DND-41 (cell line): ENCODE data around the gene PLAGL2.

Experiments used
- ATAC-seq: fragments of 200-7000 bp; cut with Tn5 transposase; 3 replicates; pipeline ENCODE4 v1.9.1; 2021; ENCODE audit warnings: low read depth; ENCODE audit not compliant: insufficient read depth
- DNase-seq: peaks from one replicate; pipeline ENCODE4 v3.0.0-alpha.2; 2020
- H2AFZ ChIP-seq: 2 replicates; pipeline ENCODE4 v1.6.0; 2012; ENCODE audit warnings: low read depth, low read length
- H3K27ac ChIP-seq: 2 replicates; pipeline ENCODE4 v1.5.1; 2012; ENCODE audit warnings: low read length, inconsistent platforms
- H3K27me3 ChIP-seq: fragments of 200-600 bp; sonication (generic); 2 replicates; pipeline ENCODE4 v1.6.0; 2012; ENCODE audit warnings: low read length, mild to moderate bottlenecking, inconsistent platforms; ENCODE audit not compliant: insufficient read depth, poor library complexity
- H3K36me3 ChIP-seq: 2 replicates; pipeline ENCODE4 v1.5.1; 2012; ENCODE audit warnings: low read length, inconsistent platforms; ENCODE audit not compliant: insufficient read depth
- H3K4me1 ChIP-seq: 2 replicates; pipeline ENCODE4 v1.5.1; 2012; ENCODE audit warnings: mild to moderate bottlenecking, low read length; ENCODE audit not compliant: insufficient read depth
- H3K4me2 ChIP-seq: 2 replicates; pipeline ENCODE4 v1.6.0; 2012; ENCODE audit warnings: mild to moderate bottlenecking, moderate library complexity, low read length, inconsistent platforms; ENCODE audit not compliant: insufficient read depth
- H3K4me3 ChIP-seq, 2 experiments: fragments of 200-600 bp in 1 of 2; shearing (Covaris generic) in 1 of 2; 2 replicates each; pipeline ENCODE4 v1.5.1; 2012 to 2016; ENCODE audit warnings: inconsistent platforms in 2 of 2, low read length in 2 of 2, mild to moderate bottlenecking in 2 of 2, low read depth in 1 of 2, moderate library complexity in 1 of 2
- H3K79me2 ChIP-seq: 2 replicates; pipeline ENCODE4 v1.6.0; 2012; ENCODE audit warnings: low read length, inconsistent platforms; ENCODE audit not compliant: insufficient read depth
- H3K9ac ChIP-seq: 2 replicates; pipeline ENCODE4 v1.6.0; 2012; ENCODE audit warnings: low read depth, mild to moderate bottlenecking, inconsistent platforms, low read length, moderate library complexity
- H3K9me3 ChIP-seq: 2 replicates; pipeline ENCODE4 v1.5.1; 2012; ENCODE audit warnings: low read length, moderate library complexity, mild to moderate bottlenecking, inconsistent platforms; ENCODE audit not compliant: insufficient read depth, severe bottlenecking
- H4K20me1 ChIP-seq: 2 replicates; pipeline ENCODE4 v1.6.0; 2012; ENCODE audit warnings: low read length; ENCODE audit not compliant: insufficient read depth
- EZH2 ChIP-seq: IDR thresholded peaks from 3 replicates; pipeline ENCODE4 v1.6.1; 2012; ENCODE audit warnings: borderline replicate concordance, low read depth, mild to moderate bottlenecking, moderate library complexity, low read length, inconsistent platforms; ENCODE audit not compliant: severe bottlenecking
- TF ChIP-seq, protein P1 (sequence below): IDR thresholded peaks from 2 replicates; pipeline ENCODE4 v1.5.1; 2012; ENCODE audit warnings: borderline replicate concordance, low read length, moderate library complexity, mild to moderate bottlenecking; ENCODE audit not compliant: poor library complexity, severe bottlenecking; ENCODE audit errors: extremely low read depth

The PLAGL2 gene

DNA sequence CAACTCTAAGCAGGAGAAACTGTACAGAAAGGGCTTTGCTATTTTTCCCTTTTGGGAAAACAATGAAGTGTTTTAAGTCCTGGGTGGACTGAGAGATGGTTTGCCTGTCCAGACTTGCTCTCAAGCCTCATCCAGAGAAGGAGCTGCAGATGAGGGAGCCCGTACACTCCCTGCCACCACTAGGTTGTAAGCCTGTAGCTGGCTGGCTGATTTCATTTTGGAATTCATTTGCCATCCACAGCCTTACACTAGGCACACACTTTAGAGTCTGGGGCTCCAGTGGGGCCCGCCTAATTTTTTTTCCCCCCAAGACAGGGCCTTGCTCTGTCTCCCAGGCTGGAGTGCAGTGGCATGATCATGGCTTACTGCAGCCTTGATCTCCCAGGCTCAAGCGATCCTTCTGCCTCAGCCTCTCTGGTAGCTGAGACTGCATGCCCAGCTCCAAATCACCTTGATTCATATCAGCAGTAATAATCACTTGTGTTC lies 28.5 kb upstream of the PLAGL2 start:
- H3K9me3 ChIP-seq: no peaks in the 10 kb centered on the region
- no peak for DNase-seq

DNA sequence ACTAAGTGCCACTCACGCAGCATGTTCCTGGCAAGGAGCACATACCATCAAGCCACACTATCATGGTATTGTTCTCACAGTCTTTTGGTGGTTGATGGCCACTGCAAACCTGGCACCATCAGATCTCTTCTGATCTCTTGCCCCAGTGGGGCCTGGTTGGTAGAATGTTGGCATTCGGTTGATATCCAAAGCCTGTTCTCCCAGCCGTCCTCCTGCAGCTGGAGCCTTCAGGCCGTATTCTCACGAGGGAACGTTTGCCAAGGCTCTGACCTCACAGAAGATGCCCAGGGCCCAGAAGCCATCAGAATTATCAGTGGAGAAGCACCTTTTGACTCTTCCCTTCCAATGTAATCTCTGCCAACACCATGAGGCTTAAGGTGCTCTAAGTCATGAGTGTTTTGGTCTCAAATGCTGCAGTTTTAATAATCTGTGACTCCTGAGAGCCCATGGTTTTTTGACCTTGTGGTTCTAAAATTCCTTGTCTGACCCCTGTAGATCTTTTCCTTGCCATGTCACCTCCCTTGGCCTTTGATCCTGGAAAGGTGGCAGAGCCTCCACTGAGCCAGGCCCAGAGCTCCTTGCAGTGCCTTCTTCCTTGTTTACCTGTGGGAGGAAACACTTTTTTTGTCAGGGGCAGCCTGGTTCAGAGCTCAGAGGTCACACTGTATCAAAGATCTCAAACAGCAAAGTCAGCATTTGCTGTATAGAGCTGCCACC lies 27.9 kb upstream of the PLAGL2 start:
- no peak overlapping the region for H3K27ac ChIP-seq

More for the DNA sequence above, 28.5 kb upstream of the PLAGL2 start:
- Histone ChIP-seq H2AFZ (no peak overlapping the region), H3K79me2 (no peaks in the 10 kb centered on the region), H3K4me3 (no peak overlapping the region), H3K9ac (no peak overlapping the region), H3K4me1 (no peaks in the 10 kb centered on the region), H3K4me2 (no peak overlapping the region), H3K27ac (no peak overlapping the region), H4K20me1 (peaks cover 4% of the 10 kb centered on the region; the same call in 1 of the 2 replicates), H3K27me3 (no peaks in the 10 kb centered on the region), H3K36me3 (peaks cover 51% of the 10 kb centered on the region)
- ATAC-seq: no peak
- TF ChIP-seq, protein P1, sequence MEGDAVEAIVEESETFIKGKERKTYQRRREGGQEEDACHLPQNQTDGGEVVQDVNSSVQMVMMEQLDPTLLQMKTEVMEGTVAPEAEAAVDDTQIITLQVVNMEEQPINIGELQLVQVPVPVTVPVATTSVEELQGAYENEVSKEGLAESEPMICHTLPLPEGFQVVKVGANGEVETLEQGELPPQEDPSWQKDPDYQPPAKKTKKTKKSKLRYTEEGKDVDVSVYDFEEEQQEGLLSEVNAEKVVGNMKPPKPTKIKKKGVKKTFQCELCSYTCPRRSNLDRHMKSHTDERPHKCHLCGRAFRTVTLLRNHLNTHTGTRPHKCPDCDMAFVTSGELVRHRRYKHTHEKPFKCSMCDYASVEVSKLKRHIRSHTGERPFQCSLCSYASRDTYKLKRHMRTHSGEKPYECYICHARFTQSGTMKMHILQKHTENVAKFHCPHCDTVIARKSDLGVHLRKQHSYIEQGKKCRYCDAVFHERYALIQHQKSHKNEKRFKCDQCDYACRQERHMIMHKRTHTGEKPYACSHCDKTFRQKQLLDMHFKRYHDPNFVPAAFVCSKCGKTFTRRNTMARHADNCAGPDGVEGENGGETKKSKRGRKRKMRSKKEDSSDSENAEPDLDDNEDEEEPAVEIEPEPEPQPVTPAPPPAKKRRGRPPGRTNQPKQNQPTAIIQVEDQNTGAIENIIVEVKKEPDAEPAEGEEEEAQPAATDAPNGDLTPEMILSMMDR: no peak
- no peak for TF ChIP-seq EZH2

DNA sequence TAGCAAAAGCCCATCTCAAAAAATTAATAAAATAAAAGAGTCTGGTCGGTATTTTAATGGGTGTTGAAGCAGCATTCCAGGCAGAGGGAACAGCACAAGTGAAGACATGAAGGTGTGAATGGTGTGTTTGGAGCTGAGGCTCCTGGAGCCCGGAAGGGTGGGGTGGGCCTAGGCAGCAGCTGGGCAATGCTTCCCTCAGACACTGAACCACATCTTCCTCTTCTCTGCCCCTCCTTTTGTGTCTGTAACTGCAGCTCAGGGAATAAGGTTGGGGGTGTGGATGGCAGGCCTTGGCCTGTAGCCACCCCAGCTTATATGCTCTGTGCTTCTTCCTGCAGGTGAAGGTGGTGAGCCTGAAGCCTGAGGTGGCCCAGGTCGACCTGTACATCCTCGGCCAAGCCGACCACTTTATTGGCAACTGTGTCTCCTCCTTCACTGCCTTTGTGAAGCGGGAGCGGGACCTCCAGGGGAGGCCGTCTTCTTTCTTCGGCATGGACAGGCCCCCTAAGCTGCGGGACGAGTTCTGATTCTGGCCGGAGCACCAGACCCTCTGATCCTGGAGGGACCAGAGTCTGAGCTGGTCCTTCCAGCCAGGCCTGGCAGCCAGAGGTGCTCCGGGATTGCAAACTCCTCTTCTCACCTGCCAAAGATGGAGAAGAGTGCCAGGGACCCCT lies 26.7 kb upstream of the PLAGL2 start:
- H4K20me1 ChIP-seq: peaks cover 4% of the 10 kb centered on the region; the same call in 1 of the 2 replicates
- H3K9ac ChIP-seq: no peak overlapping the region
- no peak overlapping the region for H3K4me2 ChIP-seq
- TF ChIP-seq, protein P1: no peak
- H3K4me3 ChIP-seq: no peak overlapping the region
- no peaks in the 10 kb centered on the region for H3K27me3 ChIP-seq
- H3K27ac ChIP-seq: no peak overlapping the region
- no peaks in the 10 kb centered on the region for H3K79me2 ChIP-seq
- DNase-seq (no peak), ATAC-seq (no peak)
- H3K36me3 ChIP-seq: peaks cover 64% of the 10 kb centered on the region
- no peaks in the 10 kb centered on the region for H3K9me3 ChIP-seq
- H2AFZ ChIP-seq: no peak overlapping the region
- no peaks in the 10 kb centered on the region for H3K4me1 ChIP-seq

More for the DNA sequence above, 27.9 kb upstream of the PLAGL2 start:
- no peak overlapping the region for H3K9ac ChIP-seq
- no peaks in the 10 kb centered on the region for H3K4me1 ChIP-seq
- H4K20me1 ChIP-seq: peaks cover 4% of the 10 kb centered on the region; the same call in 1 of the 2 replicates
- TF ChIP-seq EZH2: no peak
- TF ChIP-seq, protein P1: no peak
- ATAC-seq (no peak), DNase-seq (no peak)
- peaks cover 57% of the 10 kb centered on the region for H3K36me3 ChIP-seq
- H2AFZ ChIP-seq: no peak overlapping the region
- no peaks in the 10 kb centered on the region for H3K27me3 ChIP-seq
- H3K79me2 ChIP-seq: no peaks in the 10 kb centered on the region
- H3K4me2 ChIP-seq: no peak overlapping the region
- no peak overlapping the region for H3K4me3 ChIP-seq
- no peaks in the 10 kb centered on the region for H3K9me3 ChIP-seq
